Immature natural killer cell (primary cell): ENCODE data around the gene VCL. TPM values are rescaled to one million over a fixed set of nuclear protein-coding genes. Genes with fewer than 3 reads are reported as not detected.

Source experiments
- DNase-seq, 3 donors: peaks; one replicate each; pipeline ENCODE4 v3.0.0; 2022; ENCODE audit warnings: mixed read lengths in 1 of 3
- H3K27ac Mint-ChIP-seq, 6 donors: one replicate each; pipeline ENCODE4 v1.8.0; 2020; ENCODE audit warnings: mixed read lengths in 6 of 6, mild to moderate bottlenecking in 5 of 6, inconsistent platforms in 4 of 6, moderate library complexity in 3 of 6
- H3K27me3 Mint-ChIP-seq, 3 donors: one replicate each; pipeline ENCODE4 v1.8.0; 2020 to 2021; ENCODE audit warnings: low read depth in 3 of 3, mild to moderate bottlenecking in 3 of 3, mixed read lengths in 3 of 3, moderate library complexity in 3 of 3, inconsistent platforms in 1 of 3
- H3K36me3 Mint-ChIP-seq, 3 donors: one replicate each; pipeline ENCODE4 v1.8.0; 2020; ENCODE audit warnings: mixed read lengths in 3 of 3, inconsistent platforms in 2 of 3, mild to moderate bottlenecking in 2 of 3
- H3K4me1 Mint-ChIP-seq, 2 donors: one replicate each; pipeline ENCODE4 v1.8.0; 2020; ENCODE audit warnings: inconsistent platforms in 2 of 2, mild to moderate bottlenecking in 2 of 2, mixed read lengths in 2 of 2, moderate library complexity in 1 of 2
- H3K4me3 Mint-ChIP-seq, 5 donors: one replicate each; pipeline ENCODE4 v1.8.0; 2020; ENCODE audit warnings: mild to moderate bottlenecking in 5 of 5, mixed read lengths in 5 of 5, inconsistent platforms in 3 of 5, moderate library complexity in 3 of 5
- H3K9me3 Mint-ChIP-seq, 6 donors: one replicate each; pipeline ENCODE4 v1.8.0; 2020; ENCODE audit warnings: mild to moderate bottlenecking in 6 of 6, mixed read lengths in 6 of 6, inconsistent platforms in 4 of 6, moderate library complexity in 3 of 6
- polyA plus RNA-seq, 3 donors: library from polyadenylated mRNA; unstranded; fragments of 300-500 nt; fragmentation: Illumina TruSeq; gene quantifications; one replicate each; pipeline ENCODE4 v1.2.3, GENCODE V29; 2021

The VCL gene
- polyA plus RNA-seq, 3 donors from 2014 or later = 38.6 to 95.0 (median 55.9) TPM

DNA sequence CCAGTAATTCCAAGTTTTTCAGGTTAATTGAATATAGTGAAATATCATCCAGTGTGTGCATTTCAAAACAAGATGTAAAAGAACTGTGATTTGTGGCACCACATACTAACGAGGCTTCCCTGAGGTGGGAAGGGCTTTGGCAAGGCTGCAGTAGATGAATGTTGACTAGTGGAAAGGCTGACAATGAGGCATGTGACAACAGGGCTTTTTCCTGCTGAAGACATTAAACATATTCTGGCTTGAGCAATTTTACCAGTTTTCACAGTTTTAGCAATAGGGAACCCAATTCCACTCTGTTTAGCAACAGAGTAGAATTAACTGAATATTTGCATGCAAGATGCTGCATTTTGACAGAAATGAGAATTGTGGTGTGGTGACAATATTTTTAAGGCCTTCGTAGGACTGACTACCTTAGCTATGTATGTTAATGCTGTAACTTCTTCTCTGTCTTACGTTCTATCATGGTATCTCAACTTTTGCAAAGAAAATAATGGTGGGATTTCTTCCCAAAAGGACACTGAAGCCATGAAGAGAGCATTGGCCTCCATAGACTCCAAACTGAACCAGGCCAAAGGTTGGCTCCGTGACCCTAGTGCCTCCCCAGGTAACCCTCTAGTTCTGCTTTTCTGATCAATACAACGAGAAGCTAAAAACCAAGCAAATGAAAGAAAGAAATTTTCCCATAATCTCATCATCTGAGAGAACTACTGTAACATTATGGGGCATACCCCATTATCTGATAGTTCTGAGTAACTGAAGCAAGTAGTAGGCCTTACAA, 84.2 kb downstream of the VCL start:
- Mint-ChIP-seq H3K4me1 (peaks cover 46 to 56% of the 10 kb centered on the region in 2 donors), H3K9me3 (no peaks in the 10 kb centered on the region), H3K27me3 (peaks cover 0 to 6% (median 0%) of the 10 kb centered on the region in 3 donors), H3K36me3 (peaks cover 0 to 21% (median 12%) of the 10 kb centered on the region in 3 donors), H3K27ac (peak overlapping the region in 3 of 6 donors; percentile 3 to 67 (median 25)), H3K4me3 (no peak overlapping the region)
- no peak for DNase-seq

DNA sequence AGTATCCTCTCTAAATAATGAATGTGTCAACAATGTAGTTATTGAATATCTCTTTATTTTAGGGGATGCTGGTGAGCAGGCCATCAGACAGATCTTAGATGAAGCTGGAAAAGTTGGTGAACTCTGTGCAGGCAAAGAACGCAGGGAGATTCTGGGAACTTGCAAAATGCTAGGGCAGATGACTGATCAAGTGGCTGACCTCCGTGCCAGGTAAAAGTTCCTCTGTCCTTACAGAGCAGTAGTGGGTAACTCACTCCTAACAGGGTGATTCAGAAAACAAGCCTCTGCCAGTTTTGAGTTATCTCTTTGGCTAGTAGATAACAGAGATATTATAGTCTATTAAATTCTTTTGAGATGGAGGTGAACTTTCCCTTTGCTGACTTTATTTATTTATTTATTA, 85.4 kb downstream of the VCL start:
- no peaks in the 10 kb centered on the region for H3K9me3 Mint-ChIP-seq
- H3K27me3 Mint-ChIP-seq = peaks cover 0 to 4% (median 0%) of the 10 kb centered on the region in 3 donors
- peaks cover 36 to 45% of the 10 kb centered on the region in 2 donors for H3K4me1 Mint-ChIP-seq
- peaks cover 0 to 19% (median 12%) of the 10 kb centered on the region in 3 donors for H3K36me3 Mint-ChIP-seq
- H3K4me3 Mint-ChIP-seq = no peak overlapping the region
- no peak for DNase-seq
- peak overlapping the region in 4 of 6 donors; percentile 8 to 67 (median 11) for H3K27ac Mint-ChIP-seq

DNA sequence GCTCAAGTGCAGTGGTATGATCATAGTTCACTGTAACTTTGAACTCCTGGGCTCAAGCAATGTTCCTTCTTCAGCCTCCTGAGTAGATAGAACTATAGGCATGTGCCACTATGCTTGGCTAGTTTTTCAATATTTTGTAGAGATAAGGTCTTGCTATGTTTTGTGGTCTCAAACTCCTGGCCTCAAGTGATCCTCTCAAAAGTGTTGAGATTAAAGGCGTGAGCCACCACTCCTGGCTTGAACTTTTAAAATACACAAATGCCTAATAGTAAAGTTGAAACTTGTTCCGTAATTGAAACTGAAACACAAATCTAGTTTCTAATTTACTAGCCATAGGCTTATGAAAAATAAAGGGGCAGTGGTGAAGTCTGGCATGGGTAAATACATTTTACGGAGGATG, 87.0 kb downstream of the VCL start:
- DNase-seq = peak in 1 of 3 donors; percentile 25
- Mint-ChIP-seq H3K4me3 (peak overlapping the region in 2 of 5 donors; percentile 27 to 29), H3K9me3 (no peaks in the 10 kb centered on the region), H3K27ac (peak overlapping the region; percentile 39 to 82 (median 70)), H3K4me1 (peaks cover 19 to 28% of the 10 kb centered on the region in 2 donors), H3K36me3 (peaks cover 3 to 33% (median 17%) of the 10 kb centered on the region in 3 donors), H3K27me3 (no peaks in the 10 kb centered on the region)

DNA sequence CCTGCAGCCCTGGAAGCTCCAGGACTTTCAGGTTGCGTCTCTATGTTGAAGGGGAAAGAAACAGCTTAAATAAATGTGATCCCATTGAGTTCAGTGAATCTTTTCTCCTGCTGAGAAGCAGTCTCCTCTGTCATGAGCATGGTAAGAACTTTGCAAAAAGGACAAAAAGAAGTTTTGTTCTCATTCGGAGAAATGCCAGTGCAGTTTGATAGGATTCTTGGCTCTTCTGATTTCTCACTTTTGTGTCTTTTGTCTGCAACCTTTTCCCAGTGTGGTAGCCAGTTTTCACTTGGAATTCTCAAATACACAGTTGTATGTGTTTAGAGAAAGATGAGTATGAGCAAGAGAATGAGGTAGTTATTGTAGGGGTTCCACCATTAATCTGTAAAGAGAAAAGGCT, 88.4 kb downstream of the VCL start:
- Mint-ChIP-seq H3K36me3 (peaks cover 12 to 41% (median 21%) of the 10 kb centered on the region in 3 donors), H3K27ac (peak overlapping the region in 2 of 6 donors; percentile 30 to 40), H3K4me3 (no peak overlapping the region), H3K4me1 (peaks cover 8 to 15% of the 10 kb centered on the region in 2 donors), H3K9me3 (no peaks in the 10 kb centered on the region), H3K27me3 (no peaks in the 10 kb centered on the region)
- no peak for DNase-seq

DNA sequence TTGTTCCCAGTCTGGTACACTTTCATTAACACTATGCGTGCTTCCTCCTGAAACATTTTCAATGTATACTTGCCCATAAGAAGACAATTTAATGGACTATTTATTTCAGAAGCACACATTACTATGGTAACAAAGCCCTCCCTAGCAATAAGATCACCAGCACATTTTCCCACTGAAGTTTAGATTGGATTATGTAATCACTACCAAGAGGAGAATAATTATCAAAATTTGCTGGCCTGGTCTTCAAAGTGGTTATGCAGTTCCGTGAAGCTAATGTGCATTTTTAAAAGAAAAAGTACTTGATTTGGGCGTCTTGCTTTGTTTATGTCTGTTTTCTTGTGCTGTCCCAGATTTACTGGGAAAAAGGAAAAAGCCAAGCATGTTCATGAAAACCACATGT, 90.8 kb downstream of the VCL start:
- peaks cover 6 to 11% of the 10 kb centered on the region in 2 donors for H3K4me1 Mint-ChIP-seq
- peak overlapping the region in 3 of 6 donors; percentile 26 to 39 (median 29) for H3K27ac Mint-ChIP-seq
- no peak overlapping the region for H3K4me3 Mint-ChIP-seq
- H3K36me3 Mint-ChIP-seq = peaks cover 15 to 44% (median 22%) of the 10 kb centered on the region in 3 donors
- no peaks in the 10 kb centered on the region for H3K9me3 Mint-ChIP-seq
- no peak for DNase-seq
- peaks cover 0 to 2% (median 0%) of the 10 kb centered on the region in 3 donors for H3K27me3 Mint-ChIP-seq

DNA sequence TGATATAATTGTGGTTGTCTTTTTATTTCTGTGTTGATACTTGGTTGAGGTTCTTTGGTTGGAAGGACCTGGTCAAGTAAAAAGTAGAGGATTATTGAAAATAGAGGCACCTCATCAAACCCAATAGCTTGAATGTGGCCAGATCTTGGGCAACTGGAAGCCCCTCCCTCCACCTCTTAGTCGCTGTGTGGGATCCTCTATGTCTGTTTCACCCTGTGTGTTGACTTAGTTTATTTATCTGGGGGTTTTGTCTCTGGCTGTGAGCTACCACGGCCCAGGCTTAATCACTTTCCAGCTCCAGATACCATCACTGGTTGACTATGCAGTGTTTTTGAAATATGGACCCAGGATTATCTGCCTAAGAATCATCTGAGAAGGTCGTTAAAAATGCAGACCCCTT, 94.5 kb downstream of the VCL start:
- Mint-ChIP-seq H3K4me3 (no peak overlapping the region), H3K27me3 (peaks cover 0 to 7% (median 2%) of the 10 kb centered on the region in 3 donors), H3K27ac (peak overlapping the region in 1 of 6 donors; percentile 9), H3K4me1 (no peaks in the 10 kb centered on the region), H3K9me3 (no peaks in the 10 kb centered on the region), H3K36me3 (peaks cover 31 to 54% (median 36%) of the 10 kb centered on the region in 3 donors)
- no peak for DNase-seq

DNA sequence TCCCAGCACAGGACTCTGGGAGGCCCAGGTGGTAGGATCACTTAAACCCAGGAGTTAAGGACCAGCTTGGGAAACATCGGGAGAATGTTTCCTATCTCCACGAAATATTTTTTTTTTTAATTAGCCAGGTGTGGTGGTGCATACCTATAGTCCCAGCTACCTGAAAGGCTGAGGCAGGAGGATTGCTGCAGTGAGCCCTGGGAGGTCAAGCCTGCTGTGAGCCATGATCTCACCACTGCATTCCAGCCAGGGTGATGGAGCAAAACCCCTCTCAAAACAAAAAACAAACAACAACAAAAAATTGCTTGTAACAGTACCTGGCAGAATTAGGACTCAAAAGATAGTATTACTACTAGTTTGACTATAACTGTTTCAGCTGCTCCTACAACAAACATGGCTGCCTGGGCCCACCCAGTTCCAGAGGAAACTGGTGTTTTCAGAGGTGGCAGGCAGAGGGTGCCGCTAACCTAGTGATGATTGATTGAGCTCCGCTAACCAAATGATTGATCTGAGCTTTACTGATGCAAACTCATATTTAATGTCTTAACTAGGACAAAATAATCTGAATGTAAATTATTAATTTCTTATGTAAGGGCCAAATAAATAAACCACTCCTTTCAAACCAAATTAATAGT, 95.7 kb downstream of the VCL start:
- H3K27ac Mint-ChIP-seq = no peak overlapping the region
- H3K9me3 Mint-ChIP-seq = no peaks in the 10 kb centered on the region
- H3K4me3 Mint-ChIP-seq = no peak overlapping the region
- peaks cover 0 to 7% (median 2%) of the 10 kb centered on the region in 3 donors for H3K27me3 Mint-ChIP-seq
- no peaks in the 10 kb centered on the region for H3K4me1 Mint-ChIP-seq
- DNase-seq = no peak
- peaks cover 36 to 64% (median 44%) of the 10 kb centered on the region in 3 donors for H3K36me3 Mint-ChIP-seq

DNA sequence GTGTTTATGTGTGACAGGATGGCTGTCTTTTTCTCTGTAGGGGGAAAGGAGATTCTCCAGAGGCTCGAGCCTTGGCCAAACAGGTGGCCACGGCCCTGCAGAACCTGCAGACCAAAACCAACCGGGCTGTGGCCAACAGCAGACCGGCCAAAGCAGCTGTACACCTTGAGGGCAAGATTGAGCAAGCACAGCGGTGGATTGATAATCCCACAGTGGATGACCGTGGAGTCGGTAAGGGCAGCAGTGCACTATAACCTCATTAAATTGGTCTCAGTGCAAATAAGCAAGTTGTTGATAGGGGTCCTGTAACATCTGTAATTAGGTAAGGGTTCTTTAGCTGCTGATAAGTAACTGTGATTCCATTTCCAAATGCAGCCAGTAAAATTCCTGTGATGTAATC, 96.3 kb downstream of the VCL start:
- Mint-ChIP-seq H3K4me3 (no peak overlapping the region), H3K36me3 (peaks cover 39 to 62% (median 50%) of the 10 kb centered on the region in 3 donors), H3K27ac (peak overlapping the region in 2 of 6 donors; percentile 41 to 80), H3K27me3 (peaks cover 0 to 7% (median 2%) of the 10 kb centered on the region in 3 donors), H3K9me3 (no peaks in the 10 kb centered on the region), H3K4me1 (no peaks in the 10 kb centered on the region)
- no peak for DNase-seq

DNA sequence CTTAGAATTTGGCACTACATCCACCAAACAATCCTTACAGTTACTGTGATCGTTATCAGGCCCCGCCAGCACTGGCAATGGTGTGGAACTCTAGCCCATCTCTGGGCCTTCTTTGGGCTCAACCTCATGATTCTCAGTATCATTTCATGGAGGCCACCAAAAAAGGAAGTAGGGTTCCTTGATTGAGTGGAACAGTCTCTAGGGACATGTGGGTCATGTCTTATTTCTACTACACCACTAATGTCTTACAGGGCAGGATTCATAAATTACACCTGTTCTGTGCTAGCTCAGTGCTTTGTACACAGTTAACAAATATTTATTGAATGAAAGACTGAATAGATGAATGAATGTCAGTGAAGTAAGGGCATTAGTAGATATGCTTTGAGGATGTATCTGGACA, 98.9 kb downstream of the VCL start:
- Mint-ChIP-seq H3K27ac (peak overlapping the region in 4 of 6 donors; percentile 31 to 67 (median 36)), H3K36me3 (peaks cover 33 to 56% (median 53%) of the 10 kb centered on the region in 3 donors), H3K4me1 (no peaks in the 10 kb centered on the region), H3K9me3 (no peaks in the 10 kb centered on the region), H3K27me3 (peaks cover 2 to 10% (median 2%) of the 10 kb centered on the region in 3 donors), H3K4me3 (no peak overlapping the region)
- DNase-seq = no peak

DNA sequence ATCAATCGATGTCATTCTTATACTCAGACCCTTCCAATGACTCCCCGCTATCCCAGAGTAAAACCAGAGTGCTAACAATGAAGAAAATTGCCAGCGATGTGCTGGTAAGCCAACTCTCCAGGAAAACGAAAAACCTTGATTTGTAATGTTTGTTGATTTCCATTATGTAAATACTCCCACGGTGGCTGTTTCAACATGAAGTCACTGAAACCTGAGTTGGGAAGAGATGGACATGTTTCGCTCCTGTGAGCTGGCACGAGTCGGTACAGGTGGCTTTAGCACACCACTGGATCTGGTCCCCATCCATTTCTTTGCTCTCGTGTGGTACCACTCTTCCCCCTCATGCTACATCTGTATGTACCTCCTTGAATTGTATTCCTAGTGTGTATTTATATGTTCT, 99.9 kb downstream of the VCL start:
- H3K4me3 Mint-ChIP-seq = no peak overlapping the region
- H3K4me1 Mint-ChIP-seq = no peaks in the 10 kb centered on the region
- H3K9me3 Mint-ChIP-seq = no peaks in the 10 kb centered on the region
- peaks cover 2 to 10% (median 2%) of the 10 kb centered on the region in 3 donors for H3K27me3 Mint-ChIP-seq
- H3K36me3 Mint-ChIP-seq = peaks cover 30 to 55% (median 48%) of the 10 kb centered on the region in 3 donors
- DNase-seq = no peak
- H3K27ac Mint-ChIP-seq = peak overlapping the region in 3 of 6 donors; percentile 12 to 31 (median 13)

DNA sequence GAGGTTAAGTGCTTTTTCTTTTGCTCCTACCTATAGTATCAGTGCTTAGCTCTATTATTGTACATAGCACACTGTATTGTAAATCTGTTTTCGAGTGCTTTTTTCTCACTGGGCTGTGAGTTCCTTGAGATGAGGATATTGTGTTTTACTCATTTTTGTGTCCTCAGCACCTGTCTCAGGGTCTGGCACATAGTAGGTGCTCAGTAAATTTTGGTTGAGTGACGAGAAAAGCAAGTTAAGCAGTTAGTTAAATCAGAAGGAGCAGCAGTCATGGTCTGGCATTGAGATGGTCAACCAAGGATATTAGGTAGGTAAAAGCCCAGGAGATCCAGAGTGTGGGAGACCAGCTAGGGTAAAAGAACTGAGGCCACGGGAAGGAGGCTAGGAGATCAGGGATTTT, 101.5 kb downstream of the VCL start:
- Mint-ChIP-seq H3K27me3 (peaks cover 3 to 9% (median 6%) of the 10 kb centered on the region in 3 donors), H3K4me1 (no peaks in the 10 kb centered on the region), H3K4me3 (no peak overlapping the region), H3K27ac (peak overlapping the region in 4 of 6 donors; percentile 13 to 73 (median 44)), H3K9me3 (no peaks in the 10 kb centered on the region), H3K36me3 (peaks cover 30 to 64% (median 54%) of the 10 kb centered on the region in 3 donors)
- no peak for DNase-seq

DNA sequence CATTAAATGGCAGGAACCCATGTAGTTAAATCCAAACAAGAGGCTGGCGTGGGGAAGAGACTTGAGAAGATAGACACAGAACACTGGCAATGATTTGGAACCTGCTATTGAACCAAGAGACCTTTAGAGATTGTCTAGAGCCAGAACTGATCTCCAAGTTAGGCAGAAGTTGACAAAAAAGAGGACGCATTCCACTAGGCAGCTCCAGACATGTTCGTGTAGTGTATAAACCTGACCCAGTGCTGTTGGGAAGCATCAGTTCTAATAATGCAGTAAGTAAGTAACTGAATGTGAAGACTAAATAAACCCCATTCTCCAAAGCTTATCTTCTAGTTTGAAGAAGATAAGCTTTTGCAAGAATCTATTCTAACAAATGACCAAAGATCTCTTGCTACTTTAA, 101.9 kb downstream of the VCL start:
- peaks cover 3 to 7% (median 6%) of the 10 kb centered on the region in 3 donors for H3K27me3 Mint-ChIP-seq
- peak overlapping the region in 4 of 6 donors; percentile 7 to 73 (median 19) for H3K27ac Mint-ChIP-seq
- peaks cover 28 to 64% (median 55%) of the 10 kb centered on the region in 3 donors for H3K36me3 Mint-ChIP-seq
- H3K4me3 Mint-ChIP-seq = no peak overlapping the region
- no peaks in the 10 kb centered on the region for H3K9me3 Mint-ChIP-seq
- no peaks in the 10 kb centered on the region for H3K4me1 Mint-ChIP-seq
- DNase-seq = no peak

DNA sequence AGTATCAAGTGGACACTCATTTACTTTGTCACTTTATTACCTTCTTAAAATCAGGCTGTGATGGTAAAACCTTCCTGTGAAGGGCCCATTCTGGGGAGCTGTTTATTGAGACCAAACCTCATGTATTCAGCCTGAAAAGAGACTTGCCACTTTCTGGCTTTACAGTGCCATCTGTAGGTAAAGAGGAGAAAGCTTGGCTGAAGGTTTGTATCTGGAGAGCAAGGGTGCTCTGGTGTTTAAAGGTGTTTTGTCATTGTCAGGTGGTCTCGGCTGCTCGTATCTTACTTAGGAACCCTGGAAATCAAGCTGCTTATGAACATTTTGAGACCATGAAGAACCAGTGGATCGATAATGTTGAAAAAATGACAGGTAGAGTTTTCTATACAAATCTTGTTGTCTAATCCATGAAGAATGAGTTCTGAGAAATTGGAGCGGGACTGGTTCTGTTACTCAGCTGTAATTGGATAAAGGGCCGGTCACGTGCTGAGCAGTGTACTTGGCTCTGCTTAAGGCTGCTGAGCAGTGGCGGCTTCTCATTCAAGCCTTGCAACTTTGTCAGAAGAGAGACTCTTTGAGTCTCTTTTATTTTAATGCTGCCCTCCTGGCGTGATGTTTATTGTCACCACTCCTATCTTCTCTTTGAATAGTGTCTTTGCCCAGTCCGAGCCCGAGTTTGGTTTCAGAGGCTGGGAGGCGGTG, 105.8 kb downstream of the VCL start:
- no peaks in the 10 kb centered on the region for H3K9me3 Mint-ChIP-seq
- H3K27ac Mint-ChIP-seq = peak overlapping the region in 4 of 6 donors; percentile 7 to 66 (median 48)
- peaks cover 3 to 10% (median 7%) of the 10 kb centered on the region in 3 donors for H3K27me3 Mint-ChIP-seq
- H3K4me1 Mint-ChIP-seq = peaks cover 0 to 9% of the 10 kb centered on the region in 2 donors
- peaks cover 28 to 65% (median 49%) of the 10 kb centered on the region in 3 donors for H3K36me3 Mint-ChIP-seq
- no peak overlapping the region for H3K4me3 Mint-ChIP-seq
- no peak for DNase-seq
